Measurements from ENCODE around the gene PHTF2.

The PHTF2 gene

DNA sequence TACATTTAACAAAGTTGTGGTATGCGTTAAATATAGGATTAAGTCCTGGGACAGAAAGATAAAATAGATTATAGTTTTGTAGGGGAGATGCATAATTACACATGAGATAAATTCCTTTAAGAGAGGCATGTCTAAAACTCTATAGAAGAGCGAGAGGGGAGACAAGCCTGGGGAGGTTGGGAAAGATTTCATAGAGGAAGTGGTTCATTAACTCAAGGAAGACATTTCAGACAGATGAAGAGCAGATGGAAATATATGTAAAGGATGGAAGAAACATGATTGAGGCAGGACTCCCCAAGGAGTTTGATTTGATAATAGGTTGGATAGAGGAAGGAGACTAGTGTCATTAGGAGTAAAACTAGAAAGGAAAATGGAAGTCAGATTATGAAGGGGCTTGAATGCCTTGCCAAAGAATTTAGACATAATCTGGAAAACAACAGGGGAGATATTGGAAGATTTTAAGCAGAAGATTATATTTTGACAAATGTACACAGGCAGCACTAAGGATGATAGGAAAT, 96.1 kb downstream of the PHTF2 start:
- Mint-ChIP-seq H3K27ac (no peak overlapping the region), H3K27me3 (no peaks in the 10 kb centered on the region), H3K36me3 (peaks cover 5% of the 10 kb centered on the region), H3K4me3 (no peak overlapping the region), H3K4me1 (peaks cover 7% of the 10 kb centered on the region), H3K9me3 (no peaks in the 10 kb centered on the region)
- CTCF ChIA-PET: no interaction called here
- no peak for DNase-seq

DNA sequence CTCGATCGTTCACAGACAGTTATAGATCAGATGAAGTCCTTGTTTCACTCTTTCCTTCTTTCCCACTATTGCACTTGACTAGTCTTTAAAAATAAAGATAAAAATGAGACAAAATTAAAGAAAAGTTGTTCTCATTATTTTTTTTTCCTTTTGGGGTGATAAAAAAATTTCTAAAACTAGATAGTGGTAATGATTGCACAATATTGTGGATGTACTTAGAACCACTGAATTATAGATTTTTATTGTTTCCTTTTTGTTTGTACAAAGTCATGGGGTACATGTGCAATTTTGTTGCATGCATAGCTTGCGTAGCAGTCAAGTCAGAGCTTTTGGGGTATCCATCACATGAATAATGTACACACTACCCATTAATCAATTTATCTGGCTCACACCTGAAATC, 97.3 kb downstream of the PHTF2 start:
- DNase-seq: no peak
- Mint-ChIP-seq H3K9me3 (no peaks in the 10 kb centered on the region), H3K4me1 (peaks cover 7% of the 10 kb centered on the region), H3K27me3 (no peaks in the 10 kb centered on the region), H3K36me3 (peaks cover 3% of the 10 kb centered on the region), H3K4me3 (no peak overlapping the region), H3K27ac (no peak overlapping the region)
- CTCF ChIA-PET: no interaction called here

GRCh38 chr7:77897004-77897547, 98.5 kb downstream of the PHTF2 start:
- Mint-ChIP-seq H3K4me3 (no peak overlapping the region), H3K36me3 (peaks cover 8% of the 10 kb centered on the region), H3K9me3 (no peaks in the 10 kb centered on the region), H3K27me3 (no peaks in the 10 kb centered on the region), H3K27ac (no peak overlapping the region), H3K4me1 (peaks cover 7% of the 10 kb centered on the region)
- CTCF ChIA-PET: no interaction called here
- no peak for DNase-seq

GRCh38 chr7:77899516-77899915, 100.9 kb downstream of the PHTF2 start:
- Mint-ChIP-seq H3K4me3 (no peak overlapping the region), H3K4me1 (peaks cover 7% of the 10 kb centered on the region), H3K27ac (peak overlapping the region; percentile 30), H3K9me3 (no peaks in the 10 kb centered on the region), H3K27me3 (no peaks in the 10 kb centered on the region), H3K36me3 (peaks cover 16% of the 10 kb centered on the region)
- CTCF ChIA-PET: no interaction called here
- DNase-seq: no peak

- H3K4me3 Mint-ChIP-seq: no peak overlapping the region
- no peak for DNase-seq
- no peaks in the 10 kb centered on the region for H3K27me3 Mint-ChIP-seq
- peaks cover 25% of the 10 kb centered on the region for H3K36me3 Mint-ChIP-seq
- H3K27ac Mint-ChIP-seq: no peak overlapping the region
- H3K9me3 Mint-ChIP-seq: no peaks in the 10 kb centered on the region
- no peaks in the 10 kb centered on the region for H3K4me1 Mint-ChIP-seq
- CTCF ChIA-PET: interaction anchor here (1.0 to 1.1 kb wide), 2 partner anchors 102 to 105 kb away, joined by 3 read pairs; partner anchors contain the start of genes PHTF2 and TMEM60
These were observed 105.0 kb downstream of the PHTF2 start for GRCh38 chr7:77903597-77903996.

GRCh38 chr7:77904252-77904651, 105.7 kb downstream of the PHTF2 start:
- no peak overlapping the region for H3K27ac Mint-ChIP-seq
- no peaks in the 10 kb centered on the region for H3K9me3 Mint-ChIP-seq
- CTCF ChIA-PET: interaction anchor here (1.0 to 1.1 kb wide), 2 partner anchors 102 to 106 kb away, joined by 3 read pairs; partner anchors contain the start of genes PHTF2 and TMEM60
- no peak overlapping the region for H3K4me3 Mint-ChIP-seq
- peaks cover 25% of the 10 kb centered on the region for H3K36me3 Mint-ChIP-seq
- DNase-seq: no peak
- no peaks in the 10 kb centered on the region for H3K27me3 Mint-ChIP-seq
- no peaks in the 10 kb centered on the region for H3K4me1 Mint-ChIP-seq

- H3K27me3 Mint-ChIP-seq: no peaks in the 10 kb centered on the region
- no peak overlapping the region for H3K4me3 Mint-ChIP-seq
- peaks cover 3% of the 10 kb centered on the region for H3K4me1 Mint-ChIP-seq
- no peak for DNase-seq
- H3K27ac Mint-ChIP-seq: no peak overlapping the region
- CTCF ChIA-PET: no interaction called here
- no peaks in the 10 kb centered on the region for H3K9me3 Mint-ChIP-seq
- peaks cover 26% of the 10 kb centered on the region for H3K36me3 Mint-ChIP-seq
These were observed 108.7 kb downstream of the PHTF2 start for GRCh38 chr7:77907281-77907680.

- Mint-ChIP-seq H3K36me3 (peaks cover 24% of the 10 kb centered on the region), H3K27me3 (no peaks in the 10 kb centered on the region), H3K9me3 (no peaks in the 10 kb centered on the region), H3K27ac (no peak overlapping the region), H3K4me3 (no peak overlapping the region), H3K4me1 (peaks cover 7% of the 10 kb centered on the region)
- CTCF ChIA-PET: no interaction called here
- DNase-seq: no peak
These were observed 110.1 kb downstream of the PHTF2 start for GRCh38 chr7:77908664-77909063.

DNA sequence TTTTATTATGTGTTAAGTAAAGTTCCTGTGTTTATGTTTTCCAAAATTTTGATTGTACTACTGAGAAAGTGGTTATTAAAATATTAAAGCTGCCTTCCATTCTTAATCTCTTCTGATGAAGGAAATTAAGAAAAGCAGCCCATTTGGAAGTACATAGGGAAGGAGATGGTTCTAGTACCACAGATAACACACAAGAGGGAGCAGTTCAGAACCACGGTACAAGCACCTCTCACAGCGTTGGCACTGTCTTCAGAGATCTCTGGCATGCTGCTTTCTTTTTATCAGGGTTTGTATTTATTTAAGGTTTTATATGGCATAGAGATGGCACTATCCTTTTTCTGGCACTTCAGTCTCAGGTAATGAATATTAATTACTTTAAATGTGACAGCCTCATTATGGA, 111.6 kb downstream of the PHTF2 start:
- H3K9me3 Mint-ChIP-seq: no peaks in the 10 kb centered on the region
- peaks cover 14% of the 10 kb centered on the region for H3K4me1 Mint-ChIP-seq
- peak overlapping the region; percentile 9 for H3K27ac Mint-ChIP-seq
- H3K27me3 Mint-ChIP-seq: no peaks in the 10 kb centered on the region
- no peak overlapping the region for H3K4me3 Mint-ChIP-seq
- CTCF ChIA-PET: no interaction called here
- peaks cover 23% of the 10 kb centered on the region for H3K36me3 Mint-ChIP-seq
- no peak for DNase-seq

DNA sequence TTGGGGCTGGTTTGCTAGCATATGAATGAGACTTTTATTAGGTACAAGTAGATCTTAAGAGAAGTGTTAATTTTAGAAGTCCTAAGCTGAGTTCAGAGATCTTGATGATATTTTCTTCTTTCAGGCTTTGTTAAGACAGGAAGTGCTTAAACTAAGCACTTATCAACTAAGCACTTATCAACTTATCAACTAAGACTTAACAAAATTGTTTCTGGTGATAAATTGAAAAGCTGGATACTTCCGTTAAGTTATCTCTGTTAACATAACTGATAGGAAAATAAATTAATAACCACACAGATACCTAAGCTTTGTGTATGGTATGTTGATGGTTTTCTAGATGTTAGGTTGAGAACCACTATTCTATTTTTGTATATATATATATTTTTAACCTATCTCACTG, 113.7 kb downstream of the PHTF2 start:
- H3K36me3 Mint-ChIP-seq: peaks cover 22% of the 10 kb centered on the region
- no peak for DNase-seq
- no peak overlapping the region for H3K27ac Mint-ChIP-seq
- no peak overlapping the region for H3K4me3 Mint-ChIP-seq
- peaks cover 15% of the 10 kb centered on the region for H3K4me1 Mint-ChIP-seq
- no peaks in the 10 kb centered on the region for H3K27me3 Mint-ChIP-seq
- no peaks in the 10 kb centered on the region for H3K9me3 Mint-ChIP-seq
- CTCF ChIA-PET: no interaction called here

- CTCF ChIA-PET: no interaction called here
- Mint-ChIP-seq H3K9me3 (no peaks in the 10 kb centered on the region), H3K27ac (peak overlapping the region; percentile 30), H3K27me3 (no peaks in the 10 kb centered on the region), H3K4me1 (peaks cover 15% of the 10 kb centered on the region), H3K36me3 (peaks cover 25% of the 10 kb centered on the region), H3K4me3 (no peak overlapping the region)
- peak; percentile 25 for DNase-seq
These were observed 115.5 kb downstream of the PHTF2 start for GRCh38 chr7:77913977-77914607.

DNA sequence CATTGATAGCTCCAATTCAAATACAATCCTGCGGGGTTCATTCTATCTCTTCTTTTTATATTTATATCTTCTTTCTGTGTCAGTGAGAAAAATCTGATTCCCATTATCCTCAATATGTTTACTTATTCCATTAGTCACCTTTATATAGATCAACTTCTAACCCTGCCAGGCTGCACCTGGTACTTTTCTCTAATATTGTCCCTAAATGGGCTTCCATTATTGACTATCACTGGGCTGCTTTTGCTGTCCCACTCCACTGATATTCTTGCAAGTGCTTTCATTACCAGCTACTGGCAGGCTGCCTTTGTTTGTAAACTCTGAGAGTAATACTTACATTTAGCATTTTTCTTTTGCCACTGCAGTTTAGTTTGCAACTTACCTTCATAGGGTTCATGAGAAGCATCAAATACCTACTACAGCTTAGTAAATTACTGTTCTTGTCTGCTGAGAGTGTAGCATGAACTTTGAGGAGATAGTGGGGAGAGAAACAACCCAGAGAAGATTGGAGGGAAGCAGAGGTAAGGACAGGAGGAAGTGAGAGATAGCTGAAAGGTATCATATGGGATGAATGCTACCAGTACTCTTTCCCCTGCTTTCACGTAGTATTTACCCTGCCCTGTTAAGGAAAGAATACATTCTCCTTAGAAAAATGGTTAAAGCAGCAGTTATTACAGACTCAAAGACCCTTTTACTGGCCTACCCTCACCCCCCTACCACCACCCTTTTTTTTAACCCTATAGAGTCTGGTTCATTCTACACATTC, 119.1 kb downstream of the PHTF2 start:
- no peaks in the 10 kb centered on the region for H3K27me3 Mint-ChIP-seq
- CTCF ChIA-PET: interaction anchor here (0.6 kb wide), 1 partner anchor 8 kb away, joined by 3 read pairs; no protein-coding TSS in a partner anchor

GRCh38 chr7:77918676-77919075, 120.1 kb downstream of the PHTF2 start:
- CTCF ChIA-PET: no interaction called here
- H3K4me3 Mint-ChIP-seq: no peak overlapping the region
- peaks cover 28% of the 10 kb centered on the region for H3K36me3 Mint-ChIP-seq
- no peaks in the 10 kb centered on the region for H3K27me3 Mint-ChIP-seq
- no peak overlapping the region for H3K27ac Mint-ChIP-seq
- no peaks in the 10 kb centered on the region for H3K9me3 Mint-ChIP-seq
- no peak for DNase-seq
- peaks cover 17% of the 10 kb centered on the region for H3K4me1 Mint-ChIP-seq

More for the DNA sequence above, 119.1 kb downstream of the PHTF2 start:
- Mint-ChIP-seq H3K4me1 (peaks cover 12% of the 10 kb centered on the region), H3K27ac (peak overlapping the region; percentile 19), H3K36me3 (peaks cover 21% of the 10 kb centered on the region), H3K4me3 (no peak overlapping the region), H3K9me3 (no peaks in the 10 kb centered on the region)
- no peak for DNase-seq

GRCh38 chr7:77923419-77923818, 124.8 kb downstream of the PHTF2 start:
- no peak for DNase-seq
- CTCF ChIA-PET: no interaction called here
- H3K27ac Mint-ChIP-seq: no peak overlapping the region
- H3K9me3 Mint-ChIP-seq: no peaks in the 10 kb centered on the region
- peaks cover 26% of the 10 kb centered on the region for H3K36me3 Mint-ChIP-seq
- peaks cover 19% of the 10 kb centered on the region for H3K4me1 Mint-ChIP-seq
- no peak overlapping the region for H3K4me3 Mint-ChIP-seq
- no peaks in the 10 kb centered on the region for H3K27me3 Mint-ChIP-seq

DNA sequence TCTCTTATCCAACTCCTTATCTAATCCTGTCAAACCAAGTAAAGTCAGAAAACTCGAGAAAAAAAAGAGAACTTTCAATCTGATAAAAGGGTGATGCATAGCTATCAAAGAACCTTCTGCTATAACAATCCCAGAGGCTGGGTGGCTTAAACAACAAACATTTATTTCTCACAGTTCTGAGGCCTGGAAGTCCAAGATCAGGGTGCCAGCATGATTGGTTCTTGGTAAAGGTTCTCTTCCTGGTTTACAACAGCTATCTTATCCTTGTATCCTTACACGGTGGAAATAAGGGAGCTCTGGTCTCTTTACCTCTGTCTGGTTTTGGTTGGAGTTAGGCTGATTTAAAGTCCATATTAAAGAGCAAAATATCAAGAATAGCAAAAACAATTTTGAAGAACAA, 131.9 kb downstream of the PHTF2 start:
- Mint-ChIP-seq H3K4me1 (peaks cover 3% of the 10 kb centered on the region), H3K36me3 (peaks cover 26% of the 10 kb centered on the region), H3K4me3 (no peak overlapping the region), H3K27me3 (no peaks in the 10 kb centered on the region), H3K27ac (no peak overlapping the region), H3K9me3 (no peaks in the 10 kb centered on the region)
- CTCF ChIA-PET: no interaction called here
- no peak for DNase-seq
